Measurements from ENCODE around the gene CDC14B.

DNA sequence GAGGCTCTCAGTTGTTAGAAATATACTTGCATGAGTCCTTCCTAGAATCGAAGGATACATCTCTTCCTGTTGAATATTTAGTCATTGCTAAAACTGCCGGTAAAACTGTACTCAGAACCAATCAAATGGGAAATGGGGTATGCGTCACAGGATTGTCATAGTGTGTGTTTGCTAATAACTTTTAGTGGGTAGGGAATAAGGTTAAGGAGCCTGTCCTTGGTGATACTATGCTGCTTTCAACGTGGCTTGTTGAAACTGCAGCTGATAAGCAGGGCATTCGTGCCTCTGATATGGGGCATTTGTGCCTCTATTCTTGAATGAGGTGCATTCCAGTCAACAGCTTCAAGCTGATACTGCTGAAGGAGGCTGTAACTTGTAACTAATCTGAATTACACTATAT, 143.1 kb downstream of the CDC14B start:
- TF ChIP-seq, protein P1, sequence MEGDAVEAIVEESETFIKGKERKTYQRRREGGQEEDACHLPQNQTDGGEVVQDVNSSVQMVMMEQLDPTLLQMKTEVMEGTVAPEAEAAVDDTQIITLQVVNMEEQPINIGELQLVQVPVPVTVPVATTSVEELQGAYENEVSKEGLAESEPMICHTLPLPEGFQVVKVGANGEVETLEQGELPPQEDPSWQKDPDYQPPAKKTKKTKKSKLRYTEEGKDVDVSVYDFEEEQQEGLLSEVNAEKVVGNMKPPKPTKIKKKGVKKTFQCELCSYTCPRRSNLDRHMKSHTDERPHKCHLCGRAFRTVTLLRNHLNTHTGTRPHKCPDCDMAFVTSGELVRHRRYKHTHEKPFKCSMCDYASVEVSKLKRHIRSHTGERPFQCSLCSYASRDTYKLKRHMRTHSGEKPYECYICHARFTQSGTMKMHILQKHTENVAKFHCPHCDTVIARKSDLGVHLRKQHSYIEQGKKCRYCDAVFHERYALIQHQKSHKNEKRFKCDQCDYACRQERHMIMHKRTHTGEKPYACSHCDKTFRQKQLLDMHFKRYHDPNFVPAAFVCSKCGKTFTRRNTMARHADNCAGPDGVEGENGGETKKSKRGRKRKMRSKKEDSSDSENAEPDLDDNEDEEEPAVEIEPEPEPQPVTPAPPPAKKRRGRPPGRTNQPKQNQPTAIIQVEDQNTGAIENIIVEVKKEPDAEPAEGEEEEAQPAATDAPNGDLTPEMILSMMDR (IDR thresholded peaks at IDR 0.05): no peak
- no peak for TF ChIP-seq POLR2A (IDR thresholded peaks at IDR 0.05)
